Measurements from ENCODE around the gene RPL31. TPM values are rescaled to one million over a fixed set of nuclear protein-coding genes. Genes with fewer than 3 reads are reported as not detected.

Gene RPL31
- total RNA-seq, 2 donors from 2014 or later = 1,597 to 1,823 TPM

DNA sequence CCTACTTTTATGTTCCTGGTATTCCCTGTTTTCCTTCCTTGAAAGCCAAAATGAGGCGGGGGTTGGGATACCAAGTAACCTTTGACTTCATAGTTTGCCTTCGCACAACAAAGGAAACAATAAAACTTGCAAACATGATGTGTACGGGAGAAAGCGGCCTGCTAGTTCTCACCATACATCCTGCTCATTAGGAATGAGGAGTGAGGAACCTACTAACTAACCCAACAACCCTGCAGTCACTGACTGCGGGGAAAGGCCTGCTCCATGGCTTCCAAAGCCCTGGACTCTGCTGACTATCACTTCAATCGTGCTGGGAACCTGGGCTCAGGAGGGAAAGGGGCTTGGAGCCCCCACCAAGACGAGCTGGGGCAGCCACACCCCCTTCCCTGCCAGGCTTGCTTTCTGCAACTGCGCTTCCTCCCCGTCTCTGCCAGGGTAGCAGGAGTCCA, 24.2 kb downstream of the RPL31 start:
- no peaks in the 10 kb centered on the region for H3K9me3 ChIP-seq (ENCODE audit: control insufficient read depth, low read length)
- DNase-seq = no peak
- TF ChIP-seq, protein P1, sequence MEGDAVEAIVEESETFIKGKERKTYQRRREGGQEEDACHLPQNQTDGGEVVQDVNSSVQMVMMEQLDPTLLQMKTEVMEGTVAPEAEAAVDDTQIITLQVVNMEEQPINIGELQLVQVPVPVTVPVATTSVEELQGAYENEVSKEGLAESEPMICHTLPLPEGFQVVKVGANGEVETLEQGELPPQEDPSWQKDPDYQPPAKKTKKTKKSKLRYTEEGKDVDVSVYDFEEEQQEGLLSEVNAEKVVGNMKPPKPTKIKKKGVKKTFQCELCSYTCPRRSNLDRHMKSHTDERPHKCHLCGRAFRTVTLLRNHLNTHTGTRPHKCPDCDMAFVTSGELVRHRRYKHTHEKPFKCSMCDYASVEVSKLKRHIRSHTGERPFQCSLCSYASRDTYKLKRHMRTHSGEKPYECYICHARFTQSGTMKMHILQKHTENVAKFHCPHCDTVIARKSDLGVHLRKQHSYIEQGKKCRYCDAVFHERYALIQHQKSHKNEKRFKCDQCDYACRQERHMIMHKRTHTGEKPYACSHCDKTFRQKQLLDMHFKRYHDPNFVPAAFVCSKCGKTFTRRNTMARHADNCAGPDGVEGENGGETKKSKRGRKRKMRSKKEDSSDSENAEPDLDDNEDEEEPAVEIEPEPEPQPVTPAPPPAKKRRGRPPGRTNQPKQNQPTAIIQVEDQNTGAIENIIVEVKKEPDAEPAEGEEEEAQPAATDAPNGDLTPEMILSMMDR (conservative IDR thresholded peaks at IDR 0.05) = no peak
- H3K9me3 Mint-ChIP-seq = peaks cover 6% of the 10 kb centered on the region
- H3K4me3 Mint-ChIP-seq = no peak overlapping the region
- H3K27ac Mint-ChIP-seq = peak overlapping the region; percentile 65
- H3K27me3 ChIP-seq (ENCODE audit: control insufficient read depth, insufficient read depth, low read length, poor library complexity, severe bottlenecking) = no peaks in the 10 kb centered on the region
- peak overlapping the region; percentile 53 for H3K27ac ChIP-seq (ENCODE audit: low read depth, low read length)
- H3K4me3 ChIP-seq (ENCODE audit: low read length) = no peak overlapping the region
- H3K4me1 ChIP-seq (ENCODE audit: control insufficient read depth, insufficient read depth, low read length) = no peaks in the 10 kb centered on the region
- peaks cover 41% of the 10 kb centered on the region for H3K36me3 Mint-ChIP-seq (ENCODE audit: low read depth)
- WGBS, 2 experiments (ENCODE audit: insufficient coverage in 1 of 2, insufficient read length in 1 of 2) = 70 to 90% methylated on average over 2 to 9 of the region's 9 CpGs
- no peaks in the 10 kb centered on the region for H3K27me3 Mint-ChIP-seq (ENCODE audit: insufficient read depth)
- H3K9ac ChIP-seq (ENCODE audit: extremely low read depth, low read length, poor library complexity, severe bottlenecking) = no peak overlapping the region
- H3K4me1 Mint-ChIP-seq = peaks cover 4% of the 10 kb centered on the region
- peaks cover 4% of the 10 kb centered on the region for H3K36me3 ChIP-seq (ENCODE audit: control insufficient read depth, insufficient read depth, low read length)

DNA sequence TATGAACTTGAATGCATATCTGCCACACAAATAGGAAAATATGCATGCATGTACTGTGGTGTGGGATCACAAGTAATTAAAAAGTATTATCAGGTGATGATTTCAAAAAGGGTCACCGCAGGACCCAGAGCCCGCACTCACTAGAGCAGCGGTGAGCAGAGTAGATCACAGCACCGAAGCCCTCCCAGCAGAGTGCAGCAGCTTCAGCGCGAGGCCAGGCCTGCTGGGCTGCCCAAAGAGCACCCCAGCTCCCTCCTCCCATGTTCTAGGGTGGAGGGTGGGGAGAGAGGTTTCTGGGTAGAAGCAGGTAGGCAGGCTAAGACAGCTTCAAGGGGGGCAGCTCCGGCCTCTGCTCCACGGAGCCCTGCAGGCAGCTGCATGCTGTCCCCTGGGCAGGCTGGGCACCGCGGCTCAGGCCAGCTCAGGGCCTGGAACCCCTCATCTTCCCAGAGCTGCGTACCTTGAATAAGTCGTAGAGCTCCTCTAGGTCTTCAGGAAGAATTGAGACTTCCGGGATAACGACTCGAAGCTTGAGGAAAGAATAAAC, 24.9 kb downstream of the RPL31 start:
- H3K4me1 ChIP-seq (ENCODE audit: control insufficient read depth, insufficient read depth, low read length) = no peaks in the 10 kb centered on the region
- Mint-ChIP-seq H3K9me3 (peaks cover 6% of the 10 kb centered on the region), H3K4me3 (no peak overlapping the region), H3K4me1 (peaks cover 4% of the 10 kb centered on the region), H3K27ac (peak overlapping the region; percentile 48), H3K27me3 (ENCODE audit: insufficient read depth) (no peaks in the 10 kb centered on the region), H3K36me3 (ENCODE audit: low read depth) (peaks cover 33% of the 10 kb centered on the region)
- no peak for DNase-seq
- H3K9ac ChIP-seq (ENCODE audit: extremely low read depth, low read length, poor library complexity, severe bottlenecking) = no peak overlapping the region
- TF ChIP-seq, protein P1 (conservative IDR thresholded peaks at IDR 0.05) = no peak
- H3K9me3 ChIP-seq (ENCODE audit: control insufficient read depth, low read length) = no peaks in the 10 kb centered on the region
- H3K27ac ChIP-seq (ENCODE audit: low read depth, low read length) = no peak overlapping the region
- no peaks in the 10 kb centered on the region for H3K36me3 ChIP-seq (ENCODE audit: control insufficient read depth, insufficient read depth, low read length)
- no peak overlapping the region for H3K4me3 ChIP-seq (ENCODE audit: low read length)
- H3K27me3 ChIP-seq (ENCODE audit: control insufficient read depth, insufficient read depth, low read length, poor library complexity, severe bottlenecking) = no peaks in the 10 kb centered on the region
- 92 to 98% methylated on average over 8 to 15 of the region's 15 CpGs for WGBS, 2 experiments (ENCODE audit: insufficient coverage in 1 of 2, insufficient read length in 1 of 2)

DNA sequence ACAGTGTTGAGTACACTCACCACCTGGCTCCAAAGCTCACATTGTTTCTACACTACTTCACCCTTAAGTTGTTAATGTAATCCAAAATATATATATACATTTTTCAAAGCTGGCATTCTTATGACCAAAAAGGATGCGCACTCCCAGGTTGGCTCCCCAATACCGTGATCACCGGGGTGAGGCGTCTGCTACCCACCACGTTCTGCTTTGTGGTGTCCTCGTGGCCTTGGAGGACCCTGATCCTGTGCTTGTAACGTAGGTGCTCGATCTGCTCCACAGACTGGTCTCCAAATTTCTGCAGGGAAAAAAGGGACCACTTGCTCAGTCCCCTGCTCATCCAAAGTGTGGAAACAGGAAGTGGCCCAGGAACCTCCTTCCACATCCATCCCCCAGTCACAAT, 25.8 kb downstream of the RPL31 start:
- Mint-ChIP-seq H3K27me3 (ENCODE audit: insufficient read depth) (no peaks in the 10 kb centered on the region), H3K27ac (no peak overlapping the region), H3K36me3 (ENCODE audit: low read depth) (peaks cover 28% of the 10 kb centered on the region), H3K4me3 (no peak overlapping the region), H3K9me3 (peaks cover 6% of the 10 kb centered on the region), H3K4me1 (peaks cover 4% of the 10 kb centered on the region)
- H3K4me3 ChIP-seq (ENCODE audit: low read length) = no peak overlapping the region
- H3K9me3 ChIP-seq (ENCODE audit: control insufficient read depth, low read length) = no peaks in the 10 kb centered on the region
- no peak overlapping the region for H3K9ac ChIP-seq (ENCODE audit: extremely low read depth, low read length, poor library complexity, severe bottlenecking)
- TF ChIP-seq, protein P1 (conservative IDR thresholded peaks at IDR 0.05) = no peak
- no peak overlapping the region for H3K27ac ChIP-seq (ENCODE audit: low read depth, low read length)
- 96 to 100% methylated on average over 8 of the region's 8 CpGs for WGBS, 2 experiments (ENCODE audit: insufficient coverage in 1 of 2, insufficient read length in 1 of 2)
- H3K27me3 ChIP-seq (ENCODE audit: control insufficient read depth, insufficient read depth, low read length, poor library complexity, severe bottlenecking) = no peaks in the 10 kb centered on the region
- no peak for DNase-seq
- no peaks in the 10 kb centered on the region for H3K36me3 ChIP-seq (ENCODE audit: control insufficient read depth, insufficient read depth, low read length)
- H3K4me1 ChIP-seq (ENCODE audit: control insufficient read depth, insufficient read depth, low read length) = no peaks in the 10 kb centered on the region

Data from endodermal cell (in vitro differentiated cells).